ENCODE measurements around the gene CLDN15.

CLDN15 gene

GRCh38 chr7:101243646-101244374 is 6.2 kb upstream of the CLDN15 start:
- DNase-seq = no peak

DNA sequence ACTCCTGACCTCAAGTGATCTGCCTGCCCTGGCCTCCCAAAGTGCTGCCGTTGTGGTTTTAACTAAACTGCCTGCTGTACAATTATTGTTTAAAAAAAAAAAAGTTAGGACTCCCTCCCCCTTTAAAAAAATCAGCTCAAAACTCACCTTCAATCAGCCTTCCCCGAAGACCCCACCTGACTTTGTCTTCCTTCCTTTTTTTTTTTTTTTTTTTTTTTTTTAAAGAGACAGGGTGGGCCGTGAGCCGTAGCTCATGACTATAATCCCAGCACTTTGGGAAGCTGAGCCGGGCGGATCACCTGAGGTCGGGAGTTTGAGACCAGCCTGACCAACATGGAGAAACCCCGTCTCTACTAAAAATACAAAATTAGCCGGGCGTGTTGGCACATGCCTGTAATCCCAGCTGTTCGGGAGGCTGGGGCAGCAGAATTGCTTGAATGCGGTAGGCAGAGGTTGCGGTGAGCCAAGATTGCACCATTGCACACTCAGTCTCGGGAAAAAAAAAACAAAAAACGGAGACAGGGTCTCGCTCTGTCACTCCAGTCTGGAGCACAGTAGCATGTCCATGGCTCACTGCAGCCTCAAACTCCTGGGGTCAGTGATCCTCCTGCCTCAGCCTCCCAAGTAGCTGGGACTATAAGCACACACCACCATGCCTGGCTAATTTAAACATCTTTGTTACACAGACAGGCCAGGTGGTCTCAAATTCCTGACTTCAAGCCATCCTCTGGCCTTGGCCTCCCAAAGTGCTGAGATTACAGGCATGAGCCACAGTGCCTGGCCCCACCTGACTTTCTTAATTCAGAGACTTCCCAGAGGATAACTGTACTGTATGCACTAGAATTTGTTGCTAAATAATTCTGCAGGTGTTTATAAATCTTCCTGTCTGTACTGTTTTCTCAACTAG is 4.1 kb upstream of the CLDN15 start:
- no peak for DNase-seq

DNA sequence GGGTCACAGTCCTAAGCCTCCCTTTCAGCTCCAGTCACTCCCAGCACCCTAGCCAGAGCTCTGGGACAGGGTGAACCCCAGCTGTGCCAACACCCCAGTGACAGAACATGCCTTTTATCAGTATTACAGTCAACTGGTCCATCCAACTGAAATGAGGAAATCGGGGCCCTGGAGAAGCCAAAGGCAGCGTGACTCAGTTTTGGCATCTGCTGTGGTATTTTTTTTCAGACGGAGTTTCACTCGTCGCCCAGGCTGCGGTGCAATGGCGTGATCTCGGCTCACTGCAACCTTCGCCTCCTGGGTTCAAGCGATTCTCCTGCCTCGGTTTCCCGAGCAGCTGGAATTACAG is 3.4 kb upstream of the CLDN15 start:
- DNase-seq = no peak

GRCh38 chr7:101240226-101241014 is 2.8 kb upstream of the CLDN15 start:
- DNase-seq = no peak

DNA sequence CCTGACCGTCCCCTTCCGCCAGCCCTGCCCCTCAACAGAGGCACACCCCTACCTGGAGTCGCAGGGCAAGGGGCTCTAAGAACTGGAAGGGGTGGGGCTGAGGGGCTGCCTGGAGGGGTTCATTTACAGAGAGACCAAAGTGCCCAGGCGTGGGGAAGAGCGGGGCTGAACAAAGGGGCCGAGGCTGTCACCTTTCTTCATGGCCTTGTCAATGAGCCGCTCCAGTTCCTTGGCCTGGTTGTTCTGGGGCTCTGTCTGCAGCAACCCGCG is 2.3 kb upstream of the CLDN15 start:
- DNase-seq = no peak

DNA sequence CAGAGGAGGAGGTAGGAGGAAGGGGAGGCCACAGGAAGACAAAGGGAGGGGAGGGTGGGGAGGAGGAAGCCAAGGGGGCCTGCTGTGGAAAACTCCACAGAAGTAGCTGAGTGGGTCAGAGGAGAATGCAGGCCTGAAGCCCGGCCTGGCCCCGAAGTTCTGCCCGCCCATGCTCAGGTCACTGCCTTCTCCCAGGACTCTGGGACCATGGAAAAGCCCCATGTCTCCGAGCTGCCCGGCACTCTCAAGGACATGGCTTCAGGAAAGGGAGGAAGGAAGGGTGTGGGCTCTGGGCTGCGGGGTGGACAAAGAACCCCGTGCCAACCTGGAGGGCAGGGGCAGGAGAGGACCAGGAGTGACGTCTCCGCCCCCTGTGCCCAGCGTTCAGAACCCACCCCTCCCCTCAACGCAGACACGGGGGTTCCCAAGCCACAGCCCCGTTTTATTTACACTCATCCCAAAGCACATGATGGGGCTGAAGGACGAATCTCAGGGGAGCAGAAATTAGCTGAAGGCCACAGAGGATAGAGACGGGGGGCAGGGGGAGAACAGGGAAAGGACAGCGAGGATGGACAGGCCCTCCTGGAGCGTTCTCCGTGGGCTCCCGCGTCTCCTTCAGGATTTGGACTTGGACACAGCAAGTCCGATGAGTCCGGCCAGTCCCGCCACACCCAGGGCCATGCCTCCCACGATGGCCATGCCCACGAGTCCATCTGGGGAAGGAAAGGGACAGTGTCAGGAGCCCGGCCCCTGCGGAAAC is 1.8 kb upstream of the CLDN15 start:
- DNase-seq = no peak

DNA sequence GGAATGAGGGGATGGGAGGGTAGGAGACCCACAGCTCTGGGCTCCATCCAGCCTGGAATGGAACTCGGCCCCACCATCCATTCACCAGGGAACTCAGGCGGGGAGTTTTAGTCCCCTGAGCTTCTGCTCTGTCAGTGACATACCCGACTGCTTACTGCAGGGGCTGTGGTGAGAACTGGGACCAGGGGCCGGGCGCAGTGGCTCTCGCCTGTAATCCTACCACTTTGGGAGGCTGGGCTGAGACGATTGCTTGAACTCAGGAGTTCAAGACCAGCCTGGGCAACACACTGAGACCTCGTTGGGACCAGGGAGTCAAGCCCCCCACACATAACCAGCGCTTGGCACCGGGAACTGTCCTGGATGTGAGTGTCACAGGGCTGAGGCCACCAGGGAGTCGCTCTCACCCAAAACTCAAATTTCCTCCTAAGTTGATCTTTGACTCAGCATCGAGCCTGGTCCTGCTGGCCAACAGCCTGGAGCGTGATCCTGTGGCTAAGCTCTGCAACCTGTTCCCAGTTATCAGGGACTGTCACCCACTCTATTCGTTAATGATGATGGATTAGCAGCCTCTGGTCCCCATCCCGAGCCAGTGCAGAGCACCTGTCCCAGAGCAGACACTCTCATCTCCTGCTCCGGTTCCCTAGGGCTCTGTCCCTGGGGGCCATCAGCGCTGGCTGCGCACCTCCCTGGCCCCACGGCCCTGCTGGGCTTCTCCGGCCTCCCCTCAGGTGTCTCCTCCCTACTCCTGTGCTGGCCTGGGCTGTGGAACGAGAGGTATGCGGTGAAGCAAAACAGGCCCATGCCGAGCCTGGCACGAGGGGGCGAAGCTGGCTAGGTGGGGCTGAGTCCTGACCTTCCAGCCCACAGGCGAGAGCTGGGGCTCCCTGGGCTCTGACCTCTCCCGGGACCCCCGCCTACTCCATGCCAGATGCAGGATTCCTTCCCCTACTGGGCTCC is 902 bp upstream of the CLDN15 start:
- no peak for DNase-seq

GRCh38 chr7:101236292-101236835 is 1.2 kb downstream of the CLDN15 start:
- DNase-seq = no peak

- DNase-seq = no peak
Observed at GRCh38 chr7:101235522-101235921, 2.1 kb downstream of the CLDN15 start.

DNA sequence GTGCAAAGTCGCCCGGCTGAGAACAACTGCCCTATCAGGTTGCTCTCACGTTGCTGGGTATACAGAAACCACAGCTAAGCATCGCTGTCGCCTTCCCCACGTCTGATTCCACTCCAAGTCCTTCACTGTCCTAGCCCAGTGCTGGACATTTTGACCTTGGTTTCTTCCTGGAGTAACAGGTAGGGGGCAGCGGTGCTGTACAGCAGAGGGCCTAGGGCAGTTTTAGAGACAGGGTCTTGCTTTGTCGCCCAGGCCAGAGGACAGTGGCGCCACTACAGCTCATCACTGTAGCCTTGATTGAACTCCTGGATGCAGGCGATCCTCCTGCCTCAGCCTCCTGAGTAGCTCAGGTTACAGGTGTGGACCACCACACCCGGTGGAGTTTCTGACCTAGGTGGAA is 2.6 kb downstream of the CLDN15 start:
- no peak for DNase-seq

DNA sequence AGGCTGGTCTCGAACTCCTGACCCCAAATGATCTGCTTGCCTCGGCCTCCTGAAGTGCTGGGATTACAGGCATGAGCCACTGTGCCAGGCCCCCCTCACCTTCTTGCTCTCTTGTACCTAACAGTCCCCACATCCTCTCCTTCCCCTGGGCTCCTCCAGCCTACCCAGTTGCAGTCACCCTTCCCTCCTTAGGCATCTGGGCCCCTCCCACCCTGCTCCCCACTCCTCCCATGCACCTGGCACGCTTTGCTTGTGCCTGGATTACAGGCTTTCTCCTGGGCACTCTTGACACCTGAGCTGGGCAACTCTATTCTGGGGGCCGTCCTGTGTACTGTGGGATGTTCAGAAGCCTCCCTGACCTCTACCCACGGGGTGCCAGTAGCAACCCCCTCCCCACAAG is 3.0 kb downstream of the CLDN15 start:
- no peak for DNase-seq

DNA sequence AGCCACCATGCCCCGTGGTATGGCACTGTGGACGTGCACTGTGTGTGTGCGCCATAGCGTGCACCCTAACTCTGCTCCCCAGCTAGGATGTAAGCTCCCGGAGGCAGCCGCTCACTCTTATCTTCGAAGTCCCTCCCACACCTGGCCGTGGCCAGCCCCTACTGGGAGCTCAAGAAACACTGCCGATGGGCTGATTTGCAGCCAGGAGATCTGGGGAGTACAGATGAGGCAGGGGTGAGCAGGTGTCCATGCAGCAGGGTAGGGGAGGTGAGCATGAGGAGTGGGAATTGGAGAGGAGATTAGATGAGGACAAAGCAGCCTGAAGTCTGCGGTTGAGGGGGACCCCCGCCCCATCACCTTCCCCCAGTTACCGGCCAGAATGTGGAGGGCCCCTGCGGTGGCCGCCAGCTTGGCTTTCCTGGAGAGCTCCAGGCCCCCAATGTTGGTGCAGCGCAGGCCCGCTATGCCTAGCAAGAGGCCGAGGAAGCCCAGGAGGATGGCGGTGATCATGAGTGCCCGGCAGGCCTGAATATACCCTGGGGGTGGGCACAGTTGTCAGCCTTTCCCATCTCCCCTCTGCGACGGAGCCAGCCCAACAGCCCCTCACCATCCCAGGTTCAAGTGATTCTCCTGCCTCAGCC is 3.6 kb downstream of the CLDN15 start:
- no peak for DNase-seq

DNA sequence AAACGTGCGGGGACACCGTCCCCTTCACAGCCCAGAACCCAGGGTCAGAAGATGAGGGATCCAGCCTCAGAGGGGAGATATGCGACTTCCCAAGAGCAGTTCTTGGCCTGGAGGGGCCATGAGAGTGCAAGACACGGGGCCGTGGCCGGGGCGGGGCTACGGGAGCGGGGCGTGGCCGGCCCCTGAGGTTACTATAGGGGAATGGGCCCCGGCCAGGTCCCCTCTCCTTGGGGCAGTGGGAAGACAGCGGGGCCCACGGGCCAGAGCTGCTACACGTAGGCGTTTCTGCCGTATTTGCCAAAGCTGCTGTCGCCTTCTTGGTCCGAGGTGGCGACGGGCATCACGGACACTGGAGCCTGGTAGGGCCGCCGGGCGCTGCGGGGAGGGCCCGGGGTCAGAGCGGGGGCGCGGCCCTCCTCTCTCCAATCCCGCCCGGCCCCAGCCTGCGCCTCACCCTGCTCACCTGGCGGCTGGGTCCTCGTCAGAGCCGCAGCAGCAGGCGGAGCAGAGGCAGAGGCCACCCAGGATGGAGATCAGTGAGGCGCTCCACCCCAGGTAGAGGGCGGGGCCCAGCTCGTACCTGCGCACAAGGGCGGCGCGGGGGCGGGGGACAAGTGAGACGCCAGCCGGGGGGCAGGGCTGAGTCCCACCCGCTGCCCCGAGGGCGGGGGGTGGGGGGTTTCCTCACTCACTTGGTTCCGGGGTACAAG is 5.3 kb downstream of the CLDN15 start:
- no peak for DNase-seq

DNA sequence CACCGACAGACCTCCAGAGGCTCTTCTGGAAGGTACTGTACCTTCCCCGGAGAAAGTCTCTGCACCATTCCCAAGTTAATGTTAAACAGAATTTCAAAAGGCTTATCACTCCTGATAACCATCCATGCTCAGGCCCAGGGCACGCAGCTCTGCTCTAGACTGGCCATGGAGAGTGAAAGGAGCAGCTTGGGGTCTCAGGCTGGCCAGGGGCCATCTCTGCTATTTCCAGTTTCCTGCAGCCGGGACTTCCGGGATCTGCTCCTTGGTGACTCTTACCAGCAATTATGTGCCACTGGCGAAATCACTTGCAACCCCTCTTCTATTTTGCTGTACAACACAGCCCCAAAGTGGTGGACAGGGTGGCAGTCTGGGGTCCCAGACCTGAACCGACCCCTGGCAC is 6.0 kb downstream of the CLDN15 start:
- no peak for DNase-seq

DNA sequence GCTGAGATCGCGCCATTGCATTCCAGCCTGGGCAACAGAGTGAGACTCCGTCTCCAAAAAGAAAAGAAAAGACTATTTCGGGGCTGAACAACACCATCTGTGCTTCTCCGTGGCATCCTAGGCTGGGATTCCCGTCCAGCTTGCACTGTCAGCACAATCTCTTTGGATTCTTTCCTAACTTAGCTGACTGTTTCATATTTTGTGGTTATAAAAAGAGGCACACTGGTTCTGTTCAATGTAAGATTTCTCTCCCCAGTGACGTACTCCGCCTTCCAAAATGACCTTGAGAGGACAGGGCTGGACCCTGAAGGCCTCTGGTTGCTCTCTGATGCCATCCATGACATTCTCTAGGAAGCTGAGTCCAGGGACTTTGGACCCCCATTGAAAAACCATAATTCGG is 10.9 kb downstream of the CLDN15 start:
- DNase-seq = no peak

- DNase-seq = no peak
Observed at GRCh38 chr7:101225650-101226049, 12.0 kb downstream of the CLDN15 start.

DNA sequence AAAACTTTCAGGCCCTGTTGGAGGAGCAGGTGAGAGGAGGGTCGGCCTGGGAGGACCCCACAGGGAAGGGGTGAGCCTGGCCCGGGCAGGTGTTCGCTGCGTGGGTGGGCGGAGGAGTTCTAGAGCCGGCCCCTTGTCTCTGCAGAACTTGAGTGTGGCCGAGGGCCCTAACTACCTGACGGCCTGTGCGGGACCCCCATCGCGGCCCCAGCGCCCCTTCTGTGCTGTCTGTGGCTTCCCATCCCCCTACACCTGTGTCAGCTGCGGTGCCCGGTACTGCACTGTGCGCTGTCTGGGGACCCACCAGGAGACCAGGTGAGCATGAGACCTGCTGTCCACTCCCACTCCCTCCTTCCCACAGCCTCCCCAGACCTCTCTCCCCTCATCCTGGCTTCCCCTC is 14.1 kb downstream of the CLDN15 start:
- no peak for DNase-seq

DNA sequence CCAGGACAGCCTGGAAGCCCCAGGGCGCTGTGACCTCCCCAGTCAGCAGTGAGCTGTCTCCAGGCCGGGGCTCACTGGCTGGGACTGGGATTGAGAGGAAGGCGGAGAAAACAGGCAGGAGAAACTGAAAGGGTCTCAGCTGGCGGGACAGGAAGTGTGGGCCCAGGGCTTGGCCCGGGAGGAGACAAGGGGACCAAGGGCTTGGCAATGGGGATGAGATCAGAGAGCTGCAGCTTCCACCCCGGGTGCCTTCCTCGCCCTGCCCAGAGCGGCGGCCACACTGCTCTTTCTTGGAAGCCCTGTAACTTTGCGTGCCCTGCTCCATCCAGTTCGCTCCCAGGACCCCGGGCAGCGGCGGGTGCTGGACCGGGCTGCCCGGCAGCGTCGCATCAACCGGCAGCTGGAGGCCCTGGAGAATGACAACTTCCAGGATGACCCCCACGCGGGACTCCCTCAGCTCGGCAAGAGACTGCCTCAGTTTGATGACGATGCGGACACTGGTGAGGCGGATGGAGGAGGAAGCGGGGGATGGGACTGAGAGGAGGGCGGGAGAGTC is 15.2 kb downstream of the CLDN15 start:
- no peak for DNase-seq

- DNase-seq = no peak
Observed at GRCh38 chr7:101220295-101220694, 17.3 kb downstream of the CLDN15 start.

Data from activated T-cell treated with anti-CD3 and anti-CD28 coated beads, Interleukin-2, amount 50 U/mL, for 1 hour (primary cell).